B cell (primary cell): ENCODE data around the gene SLC22A31. TPM values are rescaled to one million over a fixed set of nuclear protein-coding genes. Genes with fewer than 3 reads are reported as not detected.

Experiments
- ATAC-seq: fragments of 200-7000 bp; cut with Tn5 transposase; one replicate; pipeline ENCODE4 v1.10.0; 2021; ENCODE audit warnings: low read depth, mild to moderate bottlenecking, moderate number of reproducible peaks, moderate library complexity
- CTCF ChIA-PET: fragments of 350-600 bp; sonication (Branson Sonifier 250); formaldehyde crosslinking; loops from one replicate; lab custom pipeline; 2021; ENCODE audit warnings: antibody characterized with exemption, inconsistent platforms; lab: Charles Lee
- POLR2A ChIA-PET: fragments of 350-600 bp; sonication (Branson Sonifier 250); formaldehyde crosslinking; loops from one replicate; lab custom pipeline; 2021; ENCODE audit warnings: antibody characterized with exemption; lab: Charles Lee
- DNase-seq: peaks from one replicate; pipeline ENCODE4 v3.0.0; 2013
- H2AFZ ChIP-seq: 2 replicates; pipeline ENCODE4 v1.6.1; 2012; ENCODE audit warnings: mild to moderate bottlenecking, low read depth, low read length; ENCODE audit not compliant: insufficient read depth, poor library complexity, severe bottlenecking
- H3K27ac ChIP-seq, 2 donors: 1 replicate in 1 of 2; 2 replicates in 1 of 2; pipeline ENCODE4 v1.5.1; 2012 to 2013; ENCODE audit warnings: low read length in 2 of 2, mild to moderate bottlenecking in 2 of 2, moderate library complexity in 1 of 2
- H3K27me3 ChIP-seq, 4 experiments: fragments of 200-600 bp in 1 of 4; sonication (generic) in 1 of 4; replicated peaks in 1 of 4; 1 replicate in 2 of 4; 2 replicates in 2 of 4; pipeline versions ENCODE4 v1.6.1 to v1.7.0; 2013 to 2016; ENCODE audit warnings: low read length in 3 of 4, mild to moderate bottlenecking in 2 of 4, mixed read lengths in 1 of 4, moderate library complexity in 1 of 4; ENCODE audit not compliant: insufficient read depth in 4 of 4, control insufficient read depth in 3 of 4; ENCODE audit errors: control extremely low read depth in 1 of 4
- H3K36me3 ChIP-seq, 2 experiments: replicated peaks in 1 of 2; 1 replicate in 1 of 2; 2 replicates in 1 of 2; pipeline versions ENCODE4 v1.6.1 to v1.7.1; 2013; ENCODE audit warnings: low read length in 1 of 2; ENCODE audit not compliant: insufficient read depth in 2 of 2, control insufficient read depth in 1 of 2; ENCODE audit errors: control extremely low read depth in 1 of 2, extremely low read depth in 1 of 2
- H3K4me1 ChIP-seq, 2 donors: fragments of 200-600 bp in 1 of 2; sonication (generic) in 1 of 2; 1 replicate in 1 of 2; 2 replicates in 1 of 2; pipeline versions ENCODE4 v1.5.1 to v1.6.1; 2013 to 2017; ENCODE audit warnings: low read length in 2 of 2; ENCODE audit not compliant: control insufficient read depth in 2 of 2, insufficient read depth in 2 of 2
- H3K4me2 ChIP-seq: replicated peaks from 2 replicates; pipeline ENCODE3; 2012; ENCODE audit warnings: mild to moderate bottlenecking, low read depth, low read length; ENCODE audit not compliant: poor library complexity, severe bottlenecking
- H3K4me3 ChIP-seq, 5 experiments: fragments of 200-600 bp in 1 of 5; sonication (generic) in 1 of 5; 1 replicate in 3 of 5; 2 replicates in 2 of 5; pipeline versions ENCODE4 v1.5.1 to v1.7.0; 2011 to 2016; ENCODE audit warnings: low read length in 4 of 5, mild to moderate bottlenecking in 4 of 5, low read depth in 2 of 5, control low read depth in 1 of 5, moderate library complexity in 1 of 5; ENCODE audit not compliant: insufficient read depth in 1 of 5; ENCODE audit errors: control extremely low read depth in 1 of 5, extremely low read depth in 1 of 5
- H3K79me2 ChIP-seq: fragments of 200-600 bp; sonication (generic); one replicate; pipeline ENCODE4 v1.6.0; 2016; ENCODE audit warnings: low read length; ENCODE audit not compliant: control insufficient read depth, insufficient read depth
- H3K9ac ChIP-seq: fragments of 200-600 bp; sonication (generic); 2 replicates; pipeline ENCODE4 v1.6.1; 2017; ENCODE audit warnings: mild to moderate bottlenecking, low read length, moderate library complexity
- H3K9me3 ChIP-seq, 3 donors: one replicate each; pipeline versions ENCODE4 v1.6.1 to v1.7.1; 2013; ENCODE audit warnings: low read length in 2 of 3; ENCODE audit not compliant: control insufficient read depth in 2 of 3, insufficient read depth in 1 of 3; ENCODE audit errors: control extremely low read depth in 1 of 3
- H4K20me1 ChIP-seq: 2 replicates; pipeline ENCODE4 v1.6.0; 2012; ENCODE audit warnings: mild to moderate bottlenecking, low read length; ENCODE audit not compliant: insufficient read depth, control insufficient read depth, poor library complexity, severe bottlenecking
- H3K27ac Mint-ChIP-seq: one replicate; pipeline ENCODE4 v1.8.0; 2021; ENCODE audit warnings: mixed read lengths
- H3K27me3 Mint-ChIP-seq: one replicate; pipeline ENCODE4 v1.8.0; 2021; ENCODE audit warnings: mixed read lengths
- H3K4me1 Mint-ChIP-seq: one replicate; pipeline ENCODE4 v1.8.0; 2021; ENCODE audit warnings: mixed read lengths
- H3K4me3 Mint-ChIP-seq: one replicate; pipeline ENCODE4 v1.8.0; 2021; ENCODE audit warnings: mixed read lengths
- H3K9me3 Mint-ChIP-seq: one replicate; pipeline ENCODE4 v1.8.0; 2022; ENCODE audit warnings: mixed read lengths; ENCODE audit not compliant: insufficient read depth
- CTCF ChIP-seq: fragments of 200-600 bp; IDR thresholded peaks from one replicate; pipeline ENCODE4 v1.8.0; 2022; ENCODE audit warnings: antibody characterized with exemption, mild to moderate bottlenecking
- EZH2 ChIP-seq: IDR thresholded peaks from 2 replicates; pipeline ENCODE4 v1.6.1; 2012; ENCODE audit warnings: borderline replicate concordance, low read depth, mild to moderate bottlenecking, moderate library complexity, low read length; ENCODE audit not compliant: insufficient read depth, poor library complexity, severe bottlenecking
- WGBS: methylation state at CpG from one replicate; pipeline ENCODE4 v1.1.5; 2013; ENCODE audit warnings: missing lambda C conversion rate; ENCODE audit not compliant: insufficient coverage; 5-methylcytosine and 5-hydroxymethylcytosine counted together
- intact Hi-C: fragments of 100-400 bp; cut with micrococcal nuclease; formaldehyde crosslinking; loops from one replicate; pipeline ENCODE4 v1.10.0; 2022
- polyA plus RNA-seq: library from polyadenylated mRNA; depleted of rRNA; stranded (reverse); fragments of >200 nt; gene quantifications from 2 replicates; pipeline ENCODE4 v1.2.3, GENCODE V29; 2012
- total RNA-seq, 2 donors: library from RNA; stranded (reverse); fragments of 120-200 nt in 1 of 2; gene quantifications; 1 replicate in 1 of 2; 2 replicates in 1 of 2; pipeline versions ENCODE4 v1.2.3 to v1.2.4, GENCODE V29; 2013 to 2022

Gene SLC22A31
- total and polyA plus RNA-seq, 2 donors (not counting 1 experiment from before 2014, with no cell fraction given) = 0.33 TPM; not detected in 1

GRCh38 chr16:89169778-89170177, 30.6 kb downstream of the SLC22A31 start:
- Histone ChIP-seq H3K4me1 (peaks cover 28 to 40% of the 10 kb centered on the region in 2 donors), H3K4me3 (no peak overlapping the region), H3K9ac (no peak overlapping the region), H3K4me2 (peak overlapping the region; percentile 88), H4K20me1 (peaks cover 37% of the 10 kb centered on the region), H3K79me2 (peaks cover 6% of the 10 kb centered on the region), H3K36me3 (no peaks in the 10 kb centered on the region), H3K27ac (no peak overlapping the region), H3K9me3 (peaks cover 0 to 5% (median 0%) of the 10 kb centered on the region in 3 donors), H3K27me3 (peaks cover 0 to 31% (median 13%) of the 10 kb centered on the region in 4 experiments), H2AFZ (no peak overlapping the region)
- TF ChIP-seq EZH2 (no peak), CTCF (no peak)
- DNase-seq = no peak
- Mint-ChIP-seq H3K27me3 (peaks cover 4% of the 10 kb centered on the region), H3K9me3 (no peaks in the 10 kb centered on the region), H3K27ac (no peak overlapping the region), H3K4me3 (no peak overlapping the region), H3K4me1 (peaks cover 18% of the 10 kb centered on the region)
- ChIA-PET CTCF (interaction anchor here (1.3 kb wide), 1 partner anchor 432 kb away, joined by 5 read pairs; no protein-coding TSS in a partner anchor), POLR2A (interaction anchor here (1.1 kb wide), 1 partner anchor 48 kb away, joined by 3 read pairs; the partner anchor contains the start of gene ZNF778)
- intact Hi-C loops = loop anchor here (2.0 kb wide), 2 partner anchors 17 to 77 kb away; no protein-coding TSS in a partner anchor
- ATAC-seq = no peak
- WGBS = 74% methylated on average over 7 of the region's 14 CpGs
